K562 (cell line): Measurements from ENCODE around the gene ATXN1. TPM values are rescaled to one million over a fixed set of nuclear protein-coding genes. Genes with fewer than 3 reads are reported as not detected.

Source experiments
- ARID2 ChIP-seq: fragments of 450-650 bp; IDR thresholded peaks from 2 replicates; pipeline ENCODE4 v1.6.1; 2017; ENCODE audit warnings: antibody characterized with exemption, mild to moderate bottlenecking
- CHCHD3 ChIP-seq: fragments of 250-450 bp; sonication (Bioruptor Pico); IDR thresholded peaks from 2 replicates; pipeline ENCODE4 v2.1.2; 2022; ENCODE audit warnings: mild to moderate bottlenecking
- GATAD2B ChIP-seq: fragments of 450-650 bp; IDR thresholded peaks from 2 replicates; pipeline ENCODE4 v1.6.1; 2017; ENCODE audit warnings: mild to moderate bottlenecking, borderline replicate concordance
- HMGN3 ChIP-seq: IDR thresholded peaks from 2 replicates; pipeline ENCODE4 v1.6.1; 2011; ENCODE audit warnings: borderline replicate concordance, low read depth, mild to moderate bottlenecking, mixed read lengths, low read length; ENCODE audit not compliant: insufficient read length; ENCODE audit errors: extremely low read depth
- KAT2B ChIP-seq: IDR thresholded peaks from one replicate; pipeline ENCODE4 v1.6.1; 2012; ENCODE audit warnings: low read depth, mild to moderate bottlenecking, control low read depth, inconsistent platforms, low read length, moderate library complexity
- KLF6 ChIP-seq: fragments of 250-450 bp; sonication (Bioruptor Pico); IDR thresholded peaks from 2 replicates; pipeline ENCODE4 v1.4.0; 2020; ENCODE audit warnings: mild to moderate bottlenecking, moderate library complexity, borderline replicate concordance
- MEIS2 ChIP-seq: fragments of 450-650 bp; IDR thresholded peaks from 2 replicates; pipeline ENCODE4 v1.6.1; 2014; ENCODE audit warnings: mild to moderate bottlenecking; ENCODE audit not compliant: partially characterized antibody
- NONO ChIP-seq, 2 experiments: fragments of 200-400 bp in 1 of 2; fragments of 450-650 bp in 1 of 2; formaldehyde crosslinking in 1 of 2; IDR thresholded peaks; 2 replicates each; pipeline ENCODE4 v1.6.1; 2017; ENCODE audit warnings: low read depth in 2 of 2, mild to moderate bottlenecking in 2 of 2, moderate library complexity in 2 of 2, low read length in 1 of 2
- POLR2H ChIP-seq: IDR thresholded peaks from 2 replicates; pipeline ENCODE4 v1.6.1; 2016; ENCODE audit warnings: missing genetic modification characterization, low read depth, mild to moderate bottlenecking, control low read depth, missing compliant biosample characterization, moderate library complexity
- PURB ChIP-seq: sonication (generic); formaldehyde crosslinking; IDR thresholded peaks from 2 replicates; pipeline ENCODE4 v1.9.0; 2021; ENCODE audit warnings: low read depth, mild to moderate bottlenecking, missing genetic modification reagents
- RAD51 ChIP-seq: fragments of 450-650 bp; IDR thresholded peaks from 2 replicates; pipeline ENCODE4 v1.7.1; 2016; ENCODE audit warnings: low read depth, mild to moderate bottlenecking, borderline replicate concordance
- SMAD2 ChIP-seq: fragments of 150-350 bp; IDR thresholded peaks from 2 replicates; pipeline ENCODE4 v1.6.1; 2014; ENCODE audit warnings: low read depth, mild to moderate bottlenecking, low read length
- ZBTB7A ChIP-seq: IDR thresholded peaks from 2 replicates; pipeline ENCODE4 v1.6.1; 2011; ENCODE audit warnings: low read depth, mild to moderate bottlenecking, low read length, moderate library complexity, borderline replicate concordance; ENCODE audit not compliant: control insufficient read depth
- ZNF12 ChIP-seq: sonication (generic); formaldehyde crosslinking; IDR thresholded peaks from 2 replicates; pipeline ENCODE4 v1.4.0; 2020; ENCODE audit warnings: mild to moderate bottlenecking, missing genetic modification reagents
- ZNF277 ChIP-seq: fragments of 250-450 bp; sonication (Bioruptor Pico); IDR thresholded peaks from 2 replicates; pipeline ENCODE4 v1.8.0; 2022; ENCODE audit warnings: inconsistent platforms, mild to moderate bottlenecking, moderate library complexity, borderline replicate concordance
- ZNF592 ChIP-seq: fragments of 450-650 bp; IDR thresholded peaks from 2 replicates; pipeline ENCODE4 v1.6.1; 2017; ENCODE audit warnings: antibody characterized with exemption, mild to moderate bottlenecking
- ZSCAN32 ChIP-seq: fragments of 450-650 bp; formaldehyde crosslinking; IDR thresholded peaks from 2 replicates; pipeline ENCODE4 v1.4.0; 2020; ENCODE audit warnings: mild to moderate bottlenecking, moderate library complexity
- polyA plus RNA-seq, 8 experiments: library from polyadenylated mRNA; depleted of rRNA in 4 of 8; stranded (reverse) in 5 of 8; unstranded in 3 of 8; fragments of >200 nt; fragmentation: Nextera tagmentation in 2 of 8; fragmentation: Illumina TruSeq in 1 of 8; extraction: Ambion mirVana in 2 of 8; extraction: Trizol in 1 of 8; gene quantifications; 2 replicates each; pipeline versions ENCODE4 v1.2.1 to v1.2.3, GENCODE V29; 2011 to 2014; ENCODE audit warnings: inconsistent platforms in 1 of 8, missing spikeins in 1 of 8
- total RNA-seq, 7 experiments: library from RNA; depleted of rRNA in 6 of 7; stranded (reverse); fragments of >200 nt in 6 of 7; fragmentation: Illumina TruSeq in 2 of 7; extraction: Trizol in 2 of 7; gene quantifications; 2 replicates each; pipeline versions ENCODE4 v1.2.1 to v1.2.3, GENCODE V29; 2011 to 2021; ENCODE audit warnings: low replicate concordance in 1 of 7

Gene ATXN1
- total and polyA plus RNA-seq, 9 of the 15 experiments (the other 6 are each of a cell fraction or from before 2014, with no cell fraction given): under 0.01 to 1.2 (median 0.58) TPM

- TF ChIP-seq ZNF592: peak; percentile 90
- no peak for TF ChIP-seq PURB (CRISPR knock-in tag)
- 0 out of 2 replicates have a peak, but pooled peaks have one; percentile 23 for TF ChIP-seq RAD51
- no peak for TF ChIP-seq POLR2H
- no peak for TF ChIP-seq SMAD2
- no peak for TF ChIP-seq KLF6 (CRISPR knock-in tag)
- no peak for TF ChIP-seq NONO (IDR thresholded peaks at IDR 0.05; ENCODE audit: low read depth in 2 of 2, low read length in 1 of 2)
- TF ChIP-seq KAT2B: no peak
- TF ChIP-seq ZNF277 (CRISPR knock-in tag): no peak
- no peak; the same call in 1 of the 2 replicates for TF ChIP-seq GATAD2B
- TF ChIP-seq CHCHD3 (CRISPR knock-in tag): no peak
- TF ChIP-seq HMGN3: no peak
- no peak for TF ChIP-seq ZSCAN32 (CRISPR knock-in tag)
- TF ChIP-seq ZBTB7A: no peak
- no peak for TF ChIP-seq ARID2
- TF ChIP-seq ZNF12: peak; percentile 21; the same call in 1 of the 2 replicates
- peak; percentile 27 for TF ChIP-seq MEIS2
Observed at GRCh38 chr6:16319813-16320532, 441.3 kb downstream of the ATXN1 start (continued).
